SKM-1 (cell line): ENCODE measurements around the gene PCK2.

Source experiments
- DNase-seq: peaks from one replicate; lab custom pipeline; 2025; ENCODE audit not compliant: unreplicated experiment; lab: John Stamatoyannopoulos, UW

PCK2 gene

DNA sequence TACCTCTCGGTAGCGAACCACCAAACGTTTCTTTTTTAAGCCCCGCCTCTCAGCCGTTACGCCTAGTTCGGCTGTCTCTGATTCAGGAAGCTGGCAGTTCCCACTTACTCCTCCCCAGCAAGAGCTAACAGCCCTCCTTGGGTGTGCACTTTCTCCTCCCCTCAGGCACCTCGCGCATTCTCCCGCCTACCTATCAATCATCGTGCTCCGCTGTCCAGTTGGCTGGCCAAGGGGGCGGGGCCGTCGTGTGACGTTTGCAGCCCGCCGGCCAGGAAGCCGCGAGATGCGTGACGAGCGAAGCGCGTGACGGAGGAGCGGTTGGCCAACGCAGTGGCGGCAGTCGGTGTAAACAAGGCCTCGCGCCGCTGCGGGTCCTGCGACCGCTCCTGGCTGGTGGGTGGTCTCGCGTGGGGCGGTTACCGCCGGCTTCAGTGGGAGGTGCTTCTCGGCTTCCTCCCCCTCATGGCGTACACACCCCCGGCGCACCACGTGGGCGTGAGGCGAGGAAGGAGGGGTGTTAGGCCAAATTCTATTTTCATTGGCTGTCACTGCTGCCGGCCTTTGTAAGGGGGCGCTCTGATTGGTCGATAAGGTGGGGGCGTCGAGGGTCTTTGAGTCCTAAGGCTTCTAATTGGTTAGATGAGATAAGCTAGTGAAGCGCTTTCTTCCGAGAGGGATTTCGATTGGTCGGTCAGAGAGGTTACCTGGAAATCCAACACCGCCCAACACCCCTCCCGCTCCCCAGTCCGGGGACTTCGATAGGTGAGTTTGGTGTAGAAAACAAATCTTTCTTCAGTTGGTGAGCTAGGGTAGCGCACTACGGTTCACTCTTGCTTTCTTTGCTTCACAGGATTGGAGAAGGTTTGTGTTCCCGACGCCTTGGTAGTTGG lies 20.7 kb downstream of the PCK2 start, which contains the start of the genes DCAF11 and NRL:
DCAF11 (plus strand) TSS at position 246 of the 890 bp plus-strand sequence. CDS start 818 bp downstream, outside the sequence.
NRL (minus strand) TSS at position 418 of the 890 bp plus-strand sequence. CDS start 32,101 bp downstream, outside the sequence.
- DNase-seq = peak; percentile 92

DNA sequence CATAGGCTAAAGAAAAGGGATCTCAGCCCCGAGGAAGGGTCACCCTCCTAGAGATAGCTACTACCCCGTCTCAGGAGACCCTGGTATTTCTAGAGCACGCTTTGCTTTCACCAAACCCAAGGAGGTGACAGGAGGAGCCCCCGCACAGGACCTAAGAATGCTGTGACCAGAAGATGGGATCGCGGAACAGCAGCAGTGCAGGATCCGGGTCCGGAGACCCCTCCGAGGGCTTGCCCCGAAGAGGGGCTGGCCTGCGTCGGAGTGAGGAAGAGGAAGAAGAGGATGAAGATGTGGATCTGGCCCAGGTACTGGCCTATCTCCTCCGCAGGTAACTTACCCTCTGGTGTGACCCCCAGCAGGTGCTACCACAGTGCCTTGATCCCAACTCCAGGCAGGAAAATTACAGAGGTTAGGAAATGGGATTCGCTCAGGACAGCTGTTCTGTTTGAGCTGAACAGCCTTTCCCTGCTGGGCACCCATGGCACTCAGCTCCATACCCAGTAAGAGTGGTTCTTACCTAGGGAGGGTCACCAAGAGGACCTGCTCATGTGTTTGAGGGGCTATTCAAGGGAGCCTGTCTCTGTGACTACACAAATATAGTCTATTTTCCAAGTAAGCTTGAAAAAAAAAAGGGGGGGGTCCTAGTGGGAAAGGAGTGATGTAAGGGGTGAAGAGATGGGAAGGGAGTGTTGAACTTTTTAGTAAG lies 21.5 kb downstream of the PCK2 start:
- no peak for DNase-seq

DNA sequence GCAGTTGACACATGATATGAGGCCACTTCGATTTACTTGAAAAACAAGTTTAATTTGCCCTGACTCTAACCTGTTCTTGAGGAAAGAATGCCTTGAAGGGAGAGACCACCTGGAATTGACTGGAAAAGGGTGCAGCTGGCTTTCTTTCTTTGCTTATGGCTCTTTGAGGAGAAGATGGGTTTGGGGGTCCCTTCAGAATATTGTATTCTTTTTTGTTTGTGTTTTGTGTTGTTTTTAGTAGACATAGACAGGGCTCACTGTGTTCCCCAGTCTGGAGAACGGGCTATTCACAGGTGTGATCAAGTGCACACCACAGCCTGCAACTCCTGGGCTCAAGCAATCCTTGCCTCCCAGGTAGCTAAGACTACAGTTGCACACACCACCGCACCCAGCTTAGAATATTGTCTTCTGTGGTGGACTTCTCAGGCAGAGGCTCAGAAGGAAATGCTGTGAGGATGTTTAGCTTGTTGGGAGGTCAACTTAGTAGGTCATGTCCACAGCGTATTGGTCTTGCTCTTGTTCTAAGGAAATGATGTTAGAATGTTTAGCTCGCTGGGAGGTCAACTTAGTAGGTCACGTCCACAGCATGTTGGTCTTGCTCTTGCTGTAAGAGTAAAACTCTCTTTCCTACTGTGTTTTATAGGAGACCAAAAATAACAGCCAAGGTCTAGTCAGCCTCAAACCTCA lies 22.2 kb downstream of the PCK2 start:
- DNase-seq = no peak

- DNase-seq = no peak
These were observed 23.1 kb downstream of the PCK2 start for GRCh38 chr14:24117179-24117578.

- no peak for DNase-seq
These were observed 25.6 kb downstream of the PCK2 start for GRCh38 chr14:24119691-24120090.

DNA sequence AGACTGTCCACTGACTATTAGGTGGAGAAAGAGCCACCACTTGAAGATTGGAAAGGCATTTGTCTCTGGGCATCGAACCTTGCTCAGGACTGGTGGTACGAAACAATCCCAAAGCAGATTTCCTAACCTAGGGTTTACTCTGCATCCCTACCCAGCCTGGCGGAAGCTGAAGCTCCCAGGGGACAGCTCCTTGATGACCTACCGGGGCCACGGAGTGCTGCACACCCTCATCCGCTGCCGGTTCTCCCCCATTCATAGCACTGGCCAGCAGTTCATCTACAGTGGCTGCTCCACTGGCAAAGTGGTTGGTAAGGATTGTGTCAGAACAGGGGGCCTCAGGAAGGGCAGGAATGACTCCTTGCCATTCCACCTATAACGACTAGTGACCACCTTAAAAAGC lies 27.1 kb downstream of the PCK2 start:
- DNase-seq = no peak

DNA sequence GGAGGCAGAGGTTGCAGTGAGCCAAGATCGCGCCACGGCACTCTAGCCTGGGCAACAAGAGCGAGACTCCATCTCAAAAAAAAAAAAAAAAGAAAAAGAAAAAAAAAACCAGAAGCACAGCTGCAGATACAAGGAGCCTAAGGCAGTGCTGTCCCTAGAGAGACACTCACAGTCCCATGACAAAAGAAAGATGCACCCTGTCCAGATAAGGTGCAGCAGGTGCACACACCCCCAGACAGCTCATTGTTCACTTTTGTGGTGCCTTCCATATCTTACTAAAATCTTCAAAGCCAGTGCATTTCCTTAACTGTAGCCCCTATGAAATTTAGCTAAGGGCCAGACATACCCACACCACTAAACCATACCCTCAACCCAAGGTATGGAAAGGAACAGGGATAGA lies 28.3 kb downstream of the PCK2 start:
- DNase-seq = no peak

DNA sequence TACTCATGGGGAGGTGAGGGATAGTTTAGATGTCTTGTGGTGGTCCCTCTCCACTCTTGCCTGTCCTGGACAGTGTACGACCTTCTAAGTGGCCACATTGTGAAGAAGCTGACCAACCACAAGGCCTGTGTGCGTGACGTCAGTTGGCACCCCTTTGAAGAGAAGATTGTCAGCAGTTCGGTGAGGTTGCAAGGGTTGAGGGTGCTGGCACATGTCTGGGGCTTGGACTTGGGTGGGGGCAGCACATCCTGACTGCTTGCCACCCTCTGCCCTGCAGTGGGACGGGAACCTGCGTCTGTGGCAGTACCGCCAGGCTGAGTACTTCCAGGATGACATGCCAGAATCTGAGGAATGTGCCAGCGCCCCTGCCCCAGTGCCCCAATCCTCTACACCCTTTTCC lies 28.8 kb downstream of the PCK2 start:
- DNase-seq = no peak

DNA sequence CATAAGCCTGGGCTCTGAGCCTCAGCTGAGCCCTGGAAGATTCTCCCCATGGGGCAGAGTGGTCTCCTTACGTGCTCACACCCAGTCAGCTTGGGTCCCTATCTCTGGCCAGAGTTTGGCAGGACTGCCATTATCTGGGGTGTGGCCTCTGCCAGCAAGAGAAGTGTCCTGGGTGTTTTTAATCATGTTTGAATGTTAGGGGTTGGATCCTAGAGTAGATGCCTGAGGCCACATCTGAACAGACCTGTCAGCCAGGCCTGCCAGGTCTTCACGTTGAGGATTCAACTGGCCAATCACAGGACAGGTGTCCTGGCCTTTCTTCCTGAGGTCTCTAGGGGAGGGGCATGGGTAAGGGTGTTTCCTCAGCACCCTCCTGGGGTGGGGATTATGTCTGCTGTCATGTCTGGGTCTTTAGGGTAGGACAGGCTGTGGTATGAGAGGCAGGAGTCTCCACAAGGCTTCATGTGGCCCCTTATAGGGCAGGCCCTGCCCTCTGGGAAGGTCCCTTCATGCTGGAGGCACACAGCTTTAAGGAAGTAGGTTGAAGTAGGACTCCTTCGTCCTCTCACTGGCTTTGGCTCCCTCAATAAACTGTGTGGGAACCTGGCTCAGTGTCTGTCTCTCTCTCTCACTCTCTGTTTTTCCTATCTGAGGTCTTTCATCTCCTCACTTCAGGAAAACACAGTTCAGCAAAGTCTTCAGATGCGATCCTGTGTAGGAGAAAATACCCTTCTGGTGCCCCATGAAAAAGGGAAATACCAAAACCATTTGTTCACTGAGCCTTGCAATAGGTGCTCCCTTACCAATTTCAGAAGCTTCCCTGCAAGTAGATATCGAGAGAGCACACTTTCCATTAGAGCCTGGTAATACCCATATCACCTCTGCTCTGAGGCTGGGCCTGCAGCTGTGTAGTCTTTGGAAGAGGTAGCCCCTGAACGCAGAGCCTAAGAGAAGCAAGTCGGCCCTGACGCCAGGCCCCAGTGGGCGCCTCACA lies 29.6 kb downstream of the PCK2 start:
- DNase-seq = no peak

DNA sequence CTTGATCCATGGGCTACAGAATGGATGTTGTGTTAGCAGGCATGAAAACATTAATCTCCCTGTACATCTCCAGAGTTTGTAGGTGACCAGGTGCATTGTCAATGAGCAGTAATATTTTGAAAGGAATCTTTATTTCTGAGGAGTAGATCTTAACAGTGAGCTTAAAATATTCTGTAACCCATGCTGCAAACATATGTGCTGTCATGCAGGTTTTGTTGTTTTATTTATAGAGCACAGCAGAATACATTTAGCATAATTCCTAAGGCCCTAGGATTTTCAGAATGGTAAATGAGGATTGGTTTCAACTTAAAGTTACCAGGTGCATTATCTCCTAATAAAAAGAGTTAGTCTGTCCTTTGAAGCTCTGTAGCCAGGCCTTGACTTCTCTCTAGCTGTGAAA lies 32.8 kb downstream of the PCK2 start:
- DNase-seq = no peak

DNA sequence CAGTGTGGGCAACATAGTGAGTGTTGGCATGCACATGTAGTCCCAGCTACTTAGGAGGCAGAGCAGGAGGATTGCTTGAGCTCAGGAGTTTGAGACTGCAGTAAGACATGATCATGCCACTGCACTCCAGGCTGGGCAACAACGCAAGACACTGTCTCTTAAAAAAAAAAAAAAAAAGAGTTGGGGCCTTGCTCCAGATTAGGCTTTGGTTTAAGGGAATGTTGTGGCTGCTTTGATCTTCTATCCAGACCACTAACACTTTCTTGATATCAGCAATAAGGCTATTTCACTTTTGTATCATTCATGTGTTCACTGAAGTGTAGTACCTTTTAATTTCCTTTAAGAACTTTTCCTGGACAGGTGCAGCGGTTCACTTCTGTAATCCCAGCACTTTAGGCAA lies 33.6 kb downstream of the PCK2 start:
- no peak for DNase-seq

GRCh38 chr14:24129410-24129998 lies 35.4 kb downstream of the PCK2 start:
- no peak for DNase-seq

- no peak for DNase-seq
These were observed 36.2 kb downstream of the PCK2 start, which contains the start of gene FITM1 for GRCh38 chr14:24130380-24130716. Gene FITM1 (plus strand): TSS chr14:24130659. CDS start chr14:24131564, 905 bp downstream.

DNA sequence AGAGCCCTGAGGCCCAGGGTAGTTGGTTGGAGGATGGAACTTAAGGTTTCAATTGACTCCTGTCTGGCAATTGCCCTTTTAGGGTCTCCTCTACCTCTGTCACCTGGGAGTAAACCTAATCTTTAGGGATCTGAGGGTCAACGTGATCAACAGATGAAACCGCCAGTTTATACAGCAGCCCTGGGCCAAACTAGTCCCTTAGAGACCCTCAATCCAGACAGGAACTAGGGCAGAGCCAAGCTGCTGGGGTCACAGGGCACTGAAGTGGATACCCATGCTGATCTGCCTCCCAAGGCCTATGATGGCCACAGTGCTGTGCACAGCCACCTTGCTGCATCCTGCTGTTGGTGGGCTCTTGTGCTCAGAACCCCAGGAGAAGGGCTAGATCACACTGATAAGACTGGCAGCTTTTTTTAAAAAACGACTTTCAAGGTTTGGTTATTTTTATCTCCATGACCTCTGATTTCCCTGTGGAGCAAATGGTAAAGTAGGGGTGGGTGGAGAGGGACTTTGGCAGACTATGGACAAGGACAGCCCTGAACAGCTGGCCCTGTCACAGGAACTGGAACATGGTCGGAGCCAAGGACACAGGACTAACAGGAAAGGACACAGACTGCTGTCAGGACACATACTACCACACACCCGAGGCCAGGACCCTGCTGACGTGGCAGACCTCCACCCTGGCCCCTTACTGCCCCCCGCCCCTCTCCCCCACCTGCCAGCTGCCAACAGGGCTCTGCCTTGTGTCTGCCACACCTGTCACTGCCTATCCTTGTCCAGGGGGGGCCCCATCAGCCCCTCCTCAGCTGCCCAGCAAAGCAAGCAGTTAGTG lies 36.8 kb downstream of the PCK2 start:
- no peak for DNase-seq

DNA sequence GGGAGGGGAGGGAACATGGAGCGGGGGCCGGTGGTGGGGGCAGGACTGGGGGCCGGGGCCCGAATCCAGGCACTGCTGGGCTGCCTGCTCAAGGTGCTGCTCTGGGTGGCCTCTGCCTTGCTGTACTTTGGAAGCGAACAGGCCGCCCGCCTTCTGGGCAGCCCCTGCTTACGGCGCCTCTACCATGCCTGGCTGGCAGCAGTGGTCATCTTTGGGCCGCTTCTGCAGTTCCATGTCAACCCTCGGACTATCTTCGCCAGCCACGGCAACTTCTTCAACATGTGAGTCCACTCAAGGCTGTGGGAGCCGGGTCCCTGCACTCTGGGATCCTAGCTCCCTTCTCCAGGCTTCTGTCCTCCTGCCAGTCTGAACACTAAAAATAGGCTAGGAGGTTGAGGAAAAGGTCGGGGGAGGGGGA lies 37.4 kb downstream of the PCK2 start:
- no peak for DNase-seq

DNA sequence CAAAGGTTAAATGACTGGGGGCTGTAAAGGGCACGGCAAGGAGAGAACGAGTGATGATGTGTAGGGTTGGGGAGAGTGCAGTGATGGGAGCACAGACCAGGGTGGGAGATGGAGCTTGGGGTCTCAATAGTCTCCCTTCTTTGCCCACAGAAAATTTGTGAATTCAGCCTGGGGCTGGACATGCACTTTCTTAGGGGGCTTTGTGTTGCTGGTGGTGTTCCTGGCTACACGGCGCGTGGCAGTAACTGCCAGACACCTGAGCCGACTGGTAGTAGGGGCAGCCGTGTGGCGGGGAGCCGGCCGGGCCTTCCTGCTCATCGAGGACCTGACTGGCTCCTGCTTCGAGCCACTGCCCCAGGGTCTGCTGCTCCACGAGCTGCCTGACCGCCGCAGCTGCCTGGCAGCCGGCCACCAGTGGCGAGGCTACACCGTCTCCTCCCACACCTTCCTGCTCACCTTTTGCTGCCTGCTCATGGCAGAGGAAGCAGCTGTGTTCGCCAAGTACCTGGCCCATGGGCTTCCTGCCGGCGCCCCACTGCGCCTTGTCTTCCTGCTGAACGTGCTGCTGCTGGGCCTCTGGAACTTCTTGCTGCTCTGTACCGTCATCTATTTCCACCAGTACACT lies 38.1 kb downstream of the PCK2 start:
- no peak for DNase-seq

- no peak for DNase-seq
These were observed 38.9 kb downstream of the PCK2 start for GRCh38 chr14:24132976-24133375.

DNA sequence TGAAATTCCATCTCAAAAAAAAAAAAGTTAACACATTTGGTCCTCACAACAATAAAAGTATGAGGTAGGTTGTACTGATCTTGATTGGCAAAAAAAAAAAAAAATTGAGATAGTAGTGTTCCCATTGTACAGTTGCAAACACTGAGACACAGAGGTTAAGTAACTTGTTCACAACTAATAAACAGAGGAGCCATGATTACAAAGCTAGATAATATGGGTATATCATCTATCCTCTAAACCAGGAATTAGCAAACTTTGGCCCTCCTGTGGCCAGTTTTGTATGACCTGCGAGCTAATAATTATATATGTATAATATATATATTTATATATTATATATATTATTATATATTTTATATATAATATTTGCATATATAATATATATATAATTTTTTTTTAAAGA lies 39.6 kb downstream of the PCK2 start:
- DNase-seq = no peak

GRCh38 chr14:24135584-24135833 lies 41.4 kb downstream of the PCK2 start:
- no peak for DNase-seq
